ENCODE results near the gene SLC7A7.
"Not testable (repeated sequence)": the region's sequence is repeated elsewhere in the genome, so short reads cannot be mapped to it uniquely, and the experiment has no call there.

Gene SLC7A7

GRCh38 chr14:22820731-22821130 is 5.5 kb upstream of the SLC7A7 start:
- no peak for DNase-seq

DNA sequence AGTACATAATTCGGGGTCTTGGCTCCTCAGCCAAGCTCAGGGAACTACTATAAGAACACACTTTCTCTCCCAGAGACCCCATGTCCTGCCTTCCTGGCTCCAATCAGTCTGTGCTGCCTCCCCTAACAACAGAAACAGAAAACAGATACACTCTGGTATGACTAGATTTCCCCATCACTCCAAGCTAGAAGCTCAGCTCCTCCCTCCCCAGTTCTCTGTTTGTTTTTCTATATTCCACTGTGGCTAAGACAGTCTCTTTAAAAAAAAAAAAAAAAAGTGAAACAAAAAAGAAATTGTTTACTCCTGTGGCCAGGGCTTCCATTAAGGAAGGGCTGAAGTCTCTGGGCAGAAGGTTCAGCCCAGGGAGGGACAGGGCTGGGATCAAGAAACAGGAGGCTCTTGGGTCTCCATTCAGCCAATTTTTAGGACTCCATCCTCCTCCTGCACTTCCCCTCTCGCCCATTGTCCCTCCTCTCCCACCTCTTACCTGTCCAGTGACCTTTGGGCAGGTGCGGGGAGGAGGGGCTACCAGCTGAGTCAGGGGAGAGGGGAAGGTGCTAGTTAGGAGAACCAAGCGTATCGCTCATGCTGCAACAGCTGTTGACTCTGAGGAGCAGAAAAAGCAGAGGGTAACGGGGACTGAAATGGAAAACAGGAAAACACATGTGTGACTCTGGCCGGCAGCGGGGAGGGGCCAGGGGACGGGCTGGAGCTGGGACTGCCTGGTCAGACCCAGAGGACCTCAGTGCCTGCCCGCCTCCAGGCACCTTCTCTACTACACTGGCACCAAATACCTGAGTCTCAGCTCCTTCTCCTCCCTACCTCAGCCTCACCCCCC is 4.1 kb upstream of the SLC7A7 start:
- peak; percentile 16 for DNase-seq

GRCh38 chr14:22814373-22814772 is 862 bp downstream of the SLC7A7 start:
- DNase-seq = no peak

GRCh38 chr14:22813145-22813544 is 2.1 kb downstream of the SLC7A7 start:
- DNase-seq = no peak

DNA sequence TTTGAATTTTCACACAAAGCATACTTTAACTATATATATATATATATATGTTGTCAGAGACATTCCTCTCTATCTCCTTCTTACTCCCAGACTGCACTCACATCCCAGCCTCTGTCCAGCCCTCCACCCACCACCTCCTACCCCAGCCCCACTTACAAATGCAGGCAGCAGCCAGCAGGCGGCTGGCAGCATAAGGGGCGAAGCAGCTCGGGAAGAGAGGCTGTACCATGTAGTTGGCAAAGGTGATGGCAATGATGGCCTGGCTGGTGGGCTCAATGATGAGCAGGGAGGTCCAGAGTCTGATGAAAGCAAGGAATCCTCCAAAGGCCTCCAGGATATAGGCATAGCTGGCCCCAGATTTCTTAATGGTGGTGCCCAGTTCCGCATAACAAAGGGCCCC is 2.5 kb downstream of the SLC7A7 start:
- DNase-seq = no peak

DNA sequence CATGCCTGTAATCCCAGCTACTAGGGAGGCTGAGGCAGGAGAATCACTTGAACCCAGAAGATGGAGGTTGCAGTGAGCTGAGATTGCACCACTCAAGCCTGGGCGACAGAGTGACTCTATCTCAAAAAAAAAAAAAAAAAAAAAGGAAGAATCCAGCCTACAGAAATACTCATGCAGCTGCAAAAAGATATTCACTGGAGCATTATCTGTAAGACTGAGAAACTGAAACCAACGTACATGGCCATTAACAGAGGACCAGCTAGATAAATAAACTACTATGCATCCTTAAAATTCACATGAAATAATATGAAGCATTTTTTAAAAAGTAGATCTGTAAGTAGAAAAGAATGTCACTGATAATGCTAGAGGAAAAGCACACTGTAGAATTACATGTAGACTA is 3.5 kb downstream of the SLC7A7 start:
- no peak for DNase-seq

DNA sequence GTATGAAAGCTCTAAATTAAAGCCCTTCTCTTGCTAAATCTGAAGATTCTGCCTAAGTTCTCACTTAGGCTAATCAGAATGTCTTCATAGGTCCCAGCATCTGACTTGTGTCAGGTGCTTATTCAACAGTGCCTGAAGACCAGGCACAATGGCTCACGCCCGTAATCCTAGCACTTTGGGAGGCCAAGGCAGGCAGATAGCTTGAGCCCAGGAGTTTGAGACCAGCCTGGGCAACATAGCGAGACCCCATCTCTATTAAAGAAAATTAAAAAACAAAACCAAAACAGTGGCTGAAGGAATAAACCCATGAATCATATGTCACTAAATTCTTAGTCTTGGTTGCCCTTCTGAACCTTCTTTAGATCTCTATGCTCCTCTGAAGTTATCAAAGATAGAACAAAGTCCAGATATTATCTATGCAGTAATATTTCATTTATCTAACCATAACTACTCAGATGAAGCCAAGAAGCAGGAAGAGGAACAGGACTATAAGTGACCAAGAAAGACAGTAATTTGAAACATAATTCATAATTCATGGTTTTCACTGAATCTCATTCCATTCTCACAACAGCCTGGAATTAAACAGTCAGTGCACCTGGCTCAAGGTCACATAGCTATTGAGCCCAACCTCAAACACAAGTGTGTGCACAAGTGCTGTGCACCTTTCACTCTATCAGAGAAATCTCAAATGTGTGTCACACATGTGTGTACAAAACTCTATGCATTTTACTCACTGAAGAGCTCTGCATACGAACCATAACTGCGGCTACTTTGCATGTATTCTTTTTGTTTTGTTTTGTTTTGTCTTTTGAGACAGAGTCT is 6.6 kb downstream of the SLC7A7 start:
- DNase-seq = no peak

DNA sequence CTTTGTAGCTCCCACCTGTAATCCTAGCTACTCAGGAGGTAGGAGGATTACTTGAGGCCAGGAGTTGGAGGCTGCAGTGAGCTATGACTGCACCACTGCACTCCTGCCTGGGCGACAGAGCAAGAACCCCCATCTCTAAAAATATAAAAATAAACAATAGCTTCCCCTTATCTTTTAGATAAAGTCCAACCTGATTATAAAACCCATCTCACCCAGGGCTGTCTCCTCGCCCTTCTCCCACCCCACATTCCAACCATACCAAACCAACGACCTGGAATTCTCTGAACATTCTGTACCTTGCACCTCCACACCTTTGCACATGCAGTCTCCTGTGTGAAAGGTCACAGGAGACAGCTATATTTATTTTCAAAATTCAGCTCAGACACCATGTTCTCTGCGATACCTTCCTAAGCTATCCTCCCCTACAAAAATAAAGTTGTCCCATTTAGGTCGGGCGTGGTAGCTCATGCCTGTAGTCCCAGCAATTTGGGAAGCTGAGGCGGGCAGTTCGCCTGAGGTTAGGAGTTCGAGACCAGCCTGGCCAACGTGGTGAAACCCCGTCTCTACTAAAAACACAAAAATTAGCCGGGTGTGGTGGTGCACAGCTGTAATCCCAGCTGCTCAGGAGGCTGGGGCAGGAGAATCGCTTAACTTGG is 7.7 kb downstream of the SLC7A7 start:
- DNase-seq = no peak

- DNase-seq = not testable (repeated sequence)
Observed at GRCh38 chr14:22805235-22805634, 10.0 kb downstream of the SLC7A7 start.

DNA sequence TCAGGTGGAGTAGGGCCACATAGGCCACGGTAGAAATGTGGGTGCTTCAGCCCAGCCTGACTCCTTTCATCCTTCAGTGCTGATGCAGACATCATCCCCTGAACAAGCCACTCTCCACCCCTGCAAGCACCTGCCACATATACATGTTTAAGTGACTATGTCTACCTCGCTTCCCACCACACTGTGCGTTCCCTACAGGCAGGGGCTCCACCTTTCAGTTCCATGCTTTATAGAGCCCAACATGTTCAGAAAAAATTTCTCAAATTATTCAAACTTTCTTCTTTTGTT is 11.6 kb downstream of the SLC7A7 start:
- no peak for DNase-seq

GRCh38 chr14:22802860-22803686 is 12.2 kb downstream of the SLC7A7 start:
- no peak for DNase-seq

DNA sequence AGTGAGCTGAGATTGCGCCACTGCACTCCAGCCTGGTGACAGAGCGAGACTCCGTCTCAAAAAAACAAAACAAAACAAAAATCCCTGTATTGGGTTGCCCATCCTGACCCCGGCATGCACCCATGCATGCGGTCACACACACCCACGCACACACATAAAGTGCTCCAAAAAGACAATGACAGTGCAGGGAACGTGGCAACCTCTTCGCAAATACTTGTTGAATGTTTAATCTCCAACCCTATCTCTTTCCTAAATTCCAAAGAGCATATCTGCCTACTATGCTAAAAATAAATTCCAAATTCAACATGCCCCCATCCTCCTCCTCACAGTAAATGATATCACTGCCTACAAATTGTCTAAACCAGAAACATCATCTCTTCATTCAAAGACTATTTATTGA is 13.5 kb downstream of the SLC7A7 start:
- DNase-seq = no peak

GRCh38 chr14:22800346-22800745 is 14.9 kb downstream of the SLC7A7 start:
- DNase-seq = no peak

- DNase-seq = no peak
Observed at GRCh38 chr14:22798528-22798927, 16.7 kb downstream of the SLC7A7 start.

- no peak for DNase-seq
Observed at GRCh38 chr14:22797017-22797917, 18.0 kb downstream of the SLC7A7 start.

DNA sequence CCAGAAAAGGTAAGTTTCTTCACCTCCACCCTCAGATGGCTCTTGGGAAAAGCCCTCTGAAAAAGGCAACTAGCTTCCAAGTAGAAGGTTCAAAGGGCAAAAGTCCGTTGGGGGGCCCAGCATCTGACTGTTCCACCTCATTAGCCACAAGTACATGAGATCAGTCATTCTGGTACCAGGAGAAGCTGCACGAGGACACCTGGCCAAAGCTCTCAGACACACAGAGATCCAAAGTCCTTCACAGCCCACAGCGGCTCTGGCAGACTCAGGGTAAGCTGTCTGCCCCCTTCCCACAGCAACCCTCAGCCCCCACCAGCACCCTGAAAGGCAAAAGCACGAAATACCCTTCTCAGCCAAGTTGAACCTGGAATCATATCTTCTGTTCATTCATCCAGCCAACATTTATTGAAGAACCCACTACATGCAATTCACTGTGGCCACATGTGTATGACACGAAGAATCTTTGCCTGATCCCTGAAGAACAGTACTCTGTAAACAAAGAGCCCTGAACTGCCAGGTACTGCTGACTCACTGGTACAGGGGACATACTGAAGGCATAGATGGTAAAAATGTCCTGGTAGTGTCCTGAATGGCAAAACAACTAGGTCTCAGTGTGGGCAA is 19.0 kb downstream of the SLC7A7 start:
- DNase-seq = no peak

- no peak for DNase-seq
Observed at GRCh38 chr14:22794551-22794951, 20.7 kb downstream of the SLC7A7 start.

GRCh38 chr14:22793976-22794375 is 21.3 kb downstream of the SLC7A7 start:
- DNase-seq = no peak

DNA sequence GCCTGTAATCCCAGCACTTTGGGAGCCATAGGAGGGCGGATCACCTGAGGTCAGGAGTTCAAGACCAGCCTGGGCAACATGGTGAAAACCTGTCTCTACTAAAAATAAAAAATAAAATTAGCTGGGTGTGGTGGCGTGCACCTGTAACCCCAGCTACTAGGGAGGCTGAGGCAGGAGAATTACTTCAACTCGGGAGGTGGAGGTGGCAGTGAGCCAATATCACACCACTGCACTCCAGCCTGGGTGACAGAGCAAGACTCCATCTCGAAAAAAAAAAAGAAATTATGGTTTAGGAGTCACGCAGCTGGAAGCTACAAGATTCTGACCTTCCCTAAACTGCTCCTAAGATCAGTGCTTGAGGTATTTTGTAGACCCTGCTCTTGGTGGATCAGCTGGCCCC is 21.7 kb downstream of the SLC7A7 start:
- not testable (repeated sequence) for DNase-seq

DNA sequence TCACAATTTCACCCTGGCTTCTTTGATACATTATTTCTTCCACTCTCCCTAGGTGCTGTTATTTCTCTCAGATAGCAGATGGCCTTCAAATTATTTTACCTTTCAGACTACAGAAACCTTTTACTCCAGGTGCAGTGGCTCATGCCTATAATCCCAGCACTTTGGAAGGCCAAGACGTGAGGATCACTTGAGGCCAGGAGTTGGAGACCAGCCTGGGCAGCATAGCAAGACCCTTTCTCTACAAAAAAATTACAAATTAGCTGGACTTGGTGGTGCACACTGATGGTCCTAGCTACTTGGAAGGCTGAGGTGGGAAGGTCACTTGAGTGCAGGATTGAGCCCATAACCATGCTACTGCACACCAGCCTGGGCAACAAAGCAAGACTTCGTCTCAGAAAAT is 23.1 kb downstream of the SLC7A7 start:
- DNase-seq = no peak

DNA sequence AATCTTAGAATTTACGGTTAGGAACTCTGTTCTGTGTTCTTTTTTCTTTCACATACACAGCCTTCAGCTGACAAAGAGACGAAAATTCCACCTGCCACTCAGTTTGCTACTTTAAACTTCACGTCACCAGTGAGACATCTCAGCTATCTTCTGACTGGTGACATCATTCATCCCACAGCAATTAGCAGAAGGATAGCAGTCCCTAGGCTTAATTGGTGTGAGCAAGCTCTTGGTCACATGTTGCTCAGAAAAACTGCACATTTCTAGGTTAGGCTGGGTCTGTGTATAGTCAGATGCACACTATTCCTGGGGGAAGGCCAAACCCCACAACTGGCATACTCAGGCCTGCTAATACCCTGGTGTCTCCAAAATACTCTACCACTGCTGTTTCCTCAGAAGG is 23.9 kb downstream of the SLC7A7 start:
- no peak for DNase-seq

Measured in activated CD4-positive, alpha-beta T cell treated with anti-CD3 and anti-CD28 coated beads, Interleukin-2, Interleukin-6, amounts not matched to agents 100 ng/mL and 50 ng/mL, durations not matched to agents 16 hours and 8 hours (primary cell).